Neural progenitor cell (in vitro differentiated cells): Measurements from ENCODE around the gene FNIP1.
"Not testable (repeated sequence)": the region's sequence is repeated elsewhere in the genome, so short reads cannot be mapped to it uniquely, and the experiment has no call there.

Source experiments
- CTCF ChIP-seq: fragments of 200-600 bp; sonication (generic); IDR thresholded peaks from 2 replicates; pipeline ENCODE4 v1.5.1; 2017; ENCODE audit warnings: antibody characterized with exemption, mild to moderate bottlenecking
- EZH2 ChIP-seq: fragments of 200-600 bp; sonication (generic); IDR thresholded peaks from 2 replicates; pipeline ENCODE4 v1.6.1; 2017; ENCODE audit warnings: antibody characterized with exemption, mild to moderate bottlenecking, moderate library complexity
- EZH2phosphoT487 ChIP-seq: fragments of 200-600 bp; sonication (generic); IDR thresholded peaks from 2 replicates; pipeline ENCODE4 v1.6.1; 2017; ENCODE audit warnings: antibody characterized with exemption

- TF ChIP-seq CTCF, EZH2, EZH2phosphoT487: not testable (repeated sequence)
These were observed 118.5 kb downstream of the FNIP1 start for GRCh38 chr5:131678273-131678672.
